ENCODE data around the gene TENT4A. TPM values are rescaled to one million over a fixed set of nuclear protein-coding genes. Genes with fewer than 3 reads are reported as not detected.

The TENT4A gene
- total RNA-seq, 1 experiment from 2014 or later, result 51.7 TPM

GRCh38 chr5:6783787-6784186, 70.6 kb downstream of the TENT4A start:
- no TSS peak for BruUV-seq (replicated peaks)
- ChIA-PET CTCF (no interaction called here), POLR2A (ENCODE audit: low non-redundant PET) (no interaction called here)
- Histone ChIP-seq H3K36me3 (ENCODE audit: insufficient read depth, low read length, poor library complexity, severe bottlenecking) (no peaks in the 10 kb centered on the region), H3K27ac (ENCODE audit: low read depth, low read length, poor library complexity, severe bottlenecking) (no peak overlapping the region), H3K4me1 (ENCODE audit: insufficient read depth, low read length, poor library complexity, severe bottlenecking) (no peaks in the 10 kb centered on the region), H3K9me3 (ENCODE audit: low read depth, low read length, poor library complexity, severe bottlenecking) (no peaks in the 10 kb centered on the region), H3K4me3 (ENCODE audit: low read depth, low read length, poor library complexity, severe bottlenecking) (no peak overlapping the region), H3K27me3 (replicated peaks; ENCODE audit: insufficient read depth, low read depth, low read length, poor library complexity) (no peaks in the 10 kb centered on the region)
- DNase-seq (ENCODE audit: low spot score), result no peak
- intact Hi-C loops (cut with micrococcal nuclease; ENCODE audit: unreplicated experiment), result no loop called here
- no peak for TF ChIP-seq EZH2 (IDR thresholded peaks at IDR 0.05; ENCODE audit: borderline replicate concordance, low read depth, low read length, poor library complexity, severe bottlenecking)

GRCh38 chr5:6784481-6784880, 71.2 kb downstream of the TENT4A start:
- no peak overlapping the region for H3K4me3 ChIP-seq (ENCODE audit: low read depth, low read length, poor library complexity, severe bottlenecking)
- no peaks in the 10 kb centered on the region for H3K4me1 ChIP-seq (ENCODE audit: insufficient read depth, low read length, poor library complexity, severe bottlenecking)
- no peak for TF ChIP-seq CTCF (conservative IDR thresholded peaks at IDR 0.05; ENCODE audit: low read depth, low read length)
- TF ChIP-seq EZH2 (IDR thresholded peaks at IDR 0.05; ENCODE audit: borderline replicate concordance, low read depth, low read length, poor library complexity, severe bottlenecking), result no peak
- H3K36me3 ChIP-seq (ENCODE audit: insufficient read depth, low read length, poor library complexity, severe bottlenecking), result no peaks in the 10 kb centered on the region
- no TSS peak for BruUV-seq (replicated peaks)
- CTCF ChIA-PET, result no interaction called here
- no peaks in the 10 kb centered on the region for H3K9me3 ChIP-seq (ENCODE audit: low read depth, low read length, poor library complexity, severe bottlenecking)
- no peaks in the 10 kb centered on the region for H3K27me3 ChIP-seq (replicated peaks; ENCODE audit: insufficient read depth, low read depth, low read length, poor library complexity)
- no peak for DNase-seq (ENCODE audit: low spot score)
- H3K27ac ChIP-seq (ENCODE audit: low read depth, low read length, poor library complexity, severe bottlenecking), result no peak overlapping the region
- POLR2A ChIA-PET (ENCODE audit: low non-redundant PET), result no interaction called here
- intact Hi-C loops (cut with micrococcal nuclease; ENCODE audit: unreplicated experiment), result no loop called here

- CTCF ChIA-PET, result no interaction called here
- no peaks in the 10 kb centered on the region for H3K4me1 ChIP-seq (ENCODE audit: insufficient read depth, low read length, poor library complexity, severe bottlenecking)
- no peaks in the 10 kb centered on the region for H3K9me3 ChIP-seq (ENCODE audit: low read depth, low read length, poor library complexity, severe bottlenecking)
- no peaks in the 10 kb centered on the region for H3K36me3 ChIP-seq (ENCODE audit: insufficient read depth, low read length, poor library complexity, severe bottlenecking)
- H3K27me3 ChIP-seq (replicated peaks; ENCODE audit: insufficient read depth, low read depth, low read length, poor library complexity), result no peaks in the 10 kb centered on the region
- no peak for DNase-seq (ENCODE audit: low spot score)
- H3K4me3 ChIP-seq (ENCODE audit: low read depth, low read length, poor library complexity, severe bottlenecking), result no peak overlapping the region
- intact Hi-C loops (cut with micrococcal nuclease; ENCODE audit: unreplicated experiment), result no loop called here
- no peak overlapping the region for H3K27ac ChIP-seq (ENCODE audit: low read depth, low read length, poor library complexity, severe bottlenecking)
- BruUV-seq (replicated peaks), result no TSS peak
- TF ChIP-seq EZH2 (IDR thresholded peaks at IDR 0.05; ENCODE audit: borderline replicate concordance, low read depth, low read length, poor library complexity, severe bottlenecking) (no peak), CTCF (conservative IDR thresholded peaks at IDR 0.05; ENCODE audit: low read depth, low read length) (no peak)
- POLR2A ChIA-PET (ENCODE audit: low non-redundant PET), result no interaction called here
These were observed 72.1 kb downstream of the TENT4A start for GRCh38 chr5:6785161-6785860.

GRCh38 chr5:6785861-6786180, 72.6 kb downstream of the TENT4A start:
- Histone ChIP-seq H3K27ac (ENCODE audit: low read depth, low read length, poor library complexity, severe bottlenecking) (no peak overlapping the region), H3K9me3 (ENCODE audit: low read depth, low read length, poor library complexity, severe bottlenecking) (no peaks in the 10 kb centered on the region), H3K27me3 (replicated peaks; ENCODE audit: insufficient read depth, low read depth, low read length, poor library complexity) (no peaks in the 10 kb centered on the region), H3K36me3 (ENCODE audit: insufficient read depth, low read length, poor library complexity, severe bottlenecking) (no peaks in the 10 kb centered on the region), H3K4me1 (ENCODE audit: insufficient read depth, low read length, poor library complexity, severe bottlenecking) (no peaks in the 10 kb centered on the region), H3K4me3 (ENCODE audit: low read depth, low read length, poor library complexity, severe bottlenecking) (no peak overlapping the region)
- POLR2A ChIA-PET (ENCODE audit: low non-redundant PET), result no interaction called here
- CTCF ChIA-PET, result no interaction called here
- BruUV-seq (replicated peaks), result no TSS peak
- intact Hi-C loops (cut with micrococcal nuclease; ENCODE audit: unreplicated experiment), result no loop called here
- DNase-seq (ENCODE audit: low spot score), result no peak
- no peak for TF ChIP-seq CTCF (conservative IDR thresholded peaks at IDR 0.05; ENCODE audit: low read depth, low read length)
- no peak for TF ChIP-seq EZH2 (IDR thresholded peaks at IDR 0.05; ENCODE audit: borderline replicate concordance, low read depth, low read length, poor library complexity, severe bottlenecking)
